HG02798 (cell line): ENCODE data around the gene CHCHD4.

Experiments
- ATAC-seq: cut with Tn5 transposase; IDR thresholded peaks from one replicate; pipeline ENCODE4 v1.9.1; 2021; ENCODE audit warnings: mild to moderate bottlenecking; ENCODE audit not compliant: unreplicated experiment, poor library complexity

Gene CHCHD4

DNA sequence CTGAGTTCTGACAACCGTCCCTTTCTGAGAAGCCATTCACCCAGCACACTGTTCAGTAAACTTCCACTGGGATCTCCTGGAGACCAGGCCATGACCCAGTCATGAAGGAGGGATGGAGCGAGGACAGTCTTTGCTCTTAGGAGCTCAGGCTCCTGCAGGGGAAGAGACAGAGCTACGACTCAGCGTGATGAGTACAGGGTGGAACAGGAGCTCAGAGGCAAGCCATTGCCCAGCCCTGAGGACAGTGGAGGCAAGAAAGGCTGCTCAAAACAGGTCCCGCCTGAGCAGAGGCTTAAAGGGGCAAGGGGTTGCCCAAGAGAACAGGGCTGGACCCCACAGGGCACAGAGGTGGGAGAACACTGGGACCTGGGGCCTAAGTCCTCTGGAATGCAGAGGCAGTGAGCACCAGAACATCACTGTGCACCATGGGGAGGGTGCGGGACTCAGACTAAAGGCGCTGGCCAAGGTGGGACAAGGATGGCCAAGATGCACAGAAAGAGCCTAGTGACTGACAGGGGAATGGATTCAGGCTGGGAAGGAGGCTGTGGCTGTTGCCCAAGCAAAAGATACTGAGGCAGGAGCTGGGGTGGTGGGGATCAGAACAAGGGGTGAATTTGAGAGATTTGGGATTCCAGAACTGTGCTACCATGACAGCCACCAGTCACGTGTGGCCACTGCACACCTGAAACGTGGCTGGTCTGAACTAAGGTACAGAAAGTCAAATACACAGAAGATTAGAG, 26.0 kb upstream of the CHCHD4 start:
- ATAC-seq, result no peak

DNA sequence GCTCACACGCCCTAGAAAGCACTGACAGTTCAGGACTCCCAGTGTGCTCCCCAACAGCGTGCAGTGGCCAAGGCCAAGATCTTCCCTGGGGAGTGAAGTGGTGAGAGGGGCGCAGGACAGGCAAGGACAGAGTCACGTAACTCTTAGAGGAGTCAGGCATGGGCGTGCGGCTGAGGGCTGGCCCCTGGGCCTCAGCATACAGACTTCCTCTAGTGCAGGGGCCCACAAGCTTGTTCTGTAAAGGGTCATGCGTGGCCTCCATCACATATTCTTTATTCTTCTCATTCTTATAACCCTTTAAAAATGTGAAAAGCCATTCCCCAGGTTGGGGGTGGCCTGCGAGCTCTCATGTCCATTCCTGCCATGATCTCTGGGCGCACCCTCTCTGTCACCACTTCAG, 25.4 kb upstream of the CHCHD4 start:
- ATAC-seq, result no peak

DNA sequence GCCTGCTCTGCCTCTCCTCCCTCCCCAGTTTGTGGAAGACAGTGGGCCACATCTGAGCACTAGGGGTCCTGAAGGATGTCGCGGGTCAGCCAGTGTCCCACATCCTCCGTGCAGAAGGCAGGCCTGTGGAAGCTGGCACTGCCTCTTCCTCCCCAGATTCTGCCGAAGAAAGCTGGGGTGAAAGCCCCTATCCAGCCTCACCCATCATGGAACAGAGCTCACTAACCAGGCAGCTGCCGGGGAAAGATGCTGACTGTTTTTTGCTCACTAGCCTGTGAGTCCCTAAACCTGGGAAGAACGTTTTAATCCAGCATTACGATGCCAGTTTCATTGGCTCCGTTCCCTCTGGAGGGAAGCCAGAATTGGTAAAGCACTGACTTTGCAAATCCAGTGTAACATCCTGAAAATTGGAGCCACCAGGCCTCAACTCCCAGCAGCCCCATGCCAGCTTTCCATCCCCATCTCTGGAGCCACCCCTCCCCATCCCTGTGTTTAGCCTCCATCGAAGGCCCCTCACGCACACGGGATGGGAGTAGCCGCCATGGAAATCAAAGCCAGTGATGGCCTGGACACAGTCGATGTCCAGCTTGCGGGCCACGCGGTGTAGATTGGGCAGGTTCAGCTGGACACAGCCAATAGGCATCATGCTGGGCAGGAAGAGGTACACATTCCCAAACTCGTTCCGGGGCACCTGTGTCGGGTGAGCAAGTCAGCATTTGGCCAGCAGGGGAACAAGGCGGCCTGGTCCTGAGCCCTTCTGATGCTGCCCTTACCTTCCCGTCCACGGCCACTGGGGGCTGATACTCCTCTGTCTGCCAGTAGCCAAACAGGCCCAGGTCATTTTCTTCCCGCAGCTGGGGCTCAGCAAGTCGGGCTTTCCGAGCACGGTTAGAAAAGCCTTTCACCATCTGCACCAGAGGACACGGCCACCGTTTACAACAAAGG, 23.6 kb upstream of the CHCHD4 start:
- ATAC-seq, result no peak

DNA sequence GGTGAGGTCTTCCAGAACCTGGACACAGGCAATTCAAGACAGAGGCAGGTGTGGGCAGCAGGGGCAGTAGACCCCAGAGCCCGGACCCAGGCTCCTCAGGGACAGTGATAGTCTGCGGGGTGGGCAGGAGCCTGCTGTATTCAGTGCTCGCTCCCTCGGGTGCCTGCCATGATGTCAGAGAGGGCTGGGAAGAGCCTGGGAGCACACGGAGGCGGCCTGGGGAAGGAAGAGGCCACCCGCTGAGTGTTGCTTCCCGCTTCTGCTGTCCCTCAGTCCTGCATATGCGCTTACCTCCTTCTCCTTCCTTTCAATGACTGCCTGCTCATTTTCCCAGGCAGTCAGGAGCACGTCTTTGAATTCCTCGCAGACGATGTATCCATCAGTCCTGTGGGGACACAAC, 22.9 kb upstream of the CHCHD4 start:
- ATAC-seq, result no peak

DNA sequence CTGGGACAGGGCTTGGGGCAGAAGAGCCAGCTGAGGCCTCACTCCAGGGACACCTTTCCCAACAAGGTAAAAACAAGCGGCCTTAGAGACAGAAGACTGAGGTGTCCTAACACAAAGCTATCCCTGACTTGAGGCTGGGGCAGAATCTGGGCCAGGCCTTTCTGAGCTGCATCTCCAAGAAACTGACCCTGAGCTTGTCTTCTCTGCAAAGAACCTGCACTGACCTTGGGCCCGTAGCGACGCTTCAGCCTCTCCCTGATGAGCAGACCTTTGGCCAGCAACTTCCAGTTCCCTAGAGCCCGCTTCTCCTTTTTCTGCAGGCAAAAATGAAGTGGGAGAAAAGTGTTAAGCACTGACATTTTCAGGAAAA, 22.4 kb upstream of the CHCHD4 start:
- ATAC-seq, result no peak

DNA sequence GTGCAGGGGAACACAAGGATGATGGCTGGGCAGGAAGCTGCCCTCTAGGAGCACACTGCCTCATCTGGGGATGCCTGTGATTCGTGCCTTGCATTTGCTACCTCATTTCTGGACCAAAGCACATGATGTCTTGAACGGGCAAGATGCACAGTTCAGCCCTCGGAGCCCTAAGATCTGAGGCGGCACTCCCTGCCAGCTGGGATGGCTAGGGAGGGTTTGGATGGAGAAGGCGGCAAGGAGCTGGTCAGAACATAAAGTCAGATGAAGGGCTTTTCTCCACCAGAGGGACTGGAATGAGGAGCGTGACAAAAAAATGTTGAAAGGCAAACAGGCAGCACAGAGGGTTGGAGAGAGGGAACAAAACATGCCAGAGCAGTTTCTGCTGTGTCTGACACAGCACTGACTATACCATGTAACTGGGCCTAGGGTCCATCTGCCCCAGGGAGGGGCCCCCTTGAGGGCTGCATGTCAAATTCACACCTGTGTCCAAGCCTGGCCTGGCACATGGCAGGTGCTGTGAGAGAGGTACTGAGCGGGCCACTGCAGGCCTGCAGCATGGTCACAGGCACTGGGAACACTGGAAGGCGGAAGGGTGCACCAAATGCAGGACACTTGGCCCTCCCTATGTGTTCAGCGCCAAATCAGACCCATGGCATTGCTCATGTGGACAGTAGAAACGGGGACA, 21.9 kb upstream of the CHCHD4 start:
- ATAC-seq, result no peak

DNA sequence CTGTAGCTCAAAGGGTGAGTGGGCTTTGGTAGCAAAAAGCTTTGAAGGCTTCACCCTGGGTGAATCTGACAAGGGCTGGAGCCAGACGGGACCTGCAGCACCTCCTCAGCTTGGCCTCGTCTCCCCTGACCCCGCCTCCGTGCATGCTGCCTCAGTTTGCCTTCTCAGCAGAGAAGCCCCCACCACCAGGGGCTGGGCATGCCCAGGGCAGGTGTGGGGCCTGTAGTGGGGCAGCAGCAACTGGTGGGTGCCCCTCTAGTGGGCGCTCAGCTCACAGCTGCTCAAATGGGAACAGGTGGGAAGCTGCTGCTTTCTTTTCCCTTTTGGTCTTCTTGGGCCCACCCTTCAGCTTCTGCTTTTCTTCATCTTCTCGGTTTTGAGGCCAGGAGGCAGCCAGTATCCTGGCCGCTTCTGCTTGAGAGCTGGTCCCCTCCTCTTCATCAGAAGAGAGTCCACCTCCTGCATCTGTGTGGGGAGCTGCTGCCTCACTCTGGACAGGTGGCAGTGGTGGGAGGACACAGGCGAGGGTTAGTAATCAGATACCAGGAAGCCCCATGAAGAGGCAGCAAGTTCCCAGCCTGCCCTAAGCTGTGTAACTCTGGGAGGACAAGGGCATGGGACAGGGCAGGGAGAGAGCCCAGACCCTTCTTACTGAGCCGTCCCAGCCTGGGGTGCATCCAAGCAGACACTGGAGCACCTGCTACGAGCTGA, 21.2 kb upstream of the CHCHD4 start:
- no peak for ATAC-seq

DNA sequence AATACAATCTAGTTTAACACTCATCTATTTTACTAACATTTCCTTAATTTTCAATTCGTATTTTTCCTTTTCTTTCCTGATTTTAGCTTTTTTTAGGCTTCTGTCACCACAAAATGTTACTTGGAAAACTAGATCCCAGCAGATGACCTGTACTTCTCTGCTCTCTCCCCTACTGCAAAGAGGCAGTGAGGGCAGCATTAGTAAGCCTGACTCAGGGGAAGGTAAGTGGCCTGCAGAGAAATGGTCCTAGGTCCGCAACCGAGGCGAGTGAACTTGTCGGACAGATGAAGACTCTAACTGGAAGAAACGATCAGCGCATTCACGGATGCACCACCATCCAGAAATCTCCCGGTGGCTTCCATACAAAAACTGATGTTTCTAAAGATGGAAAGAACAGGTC, 20.6 kb upstream of the CHCHD4 start:
- ATAC-seq, result no peak

DNA sequence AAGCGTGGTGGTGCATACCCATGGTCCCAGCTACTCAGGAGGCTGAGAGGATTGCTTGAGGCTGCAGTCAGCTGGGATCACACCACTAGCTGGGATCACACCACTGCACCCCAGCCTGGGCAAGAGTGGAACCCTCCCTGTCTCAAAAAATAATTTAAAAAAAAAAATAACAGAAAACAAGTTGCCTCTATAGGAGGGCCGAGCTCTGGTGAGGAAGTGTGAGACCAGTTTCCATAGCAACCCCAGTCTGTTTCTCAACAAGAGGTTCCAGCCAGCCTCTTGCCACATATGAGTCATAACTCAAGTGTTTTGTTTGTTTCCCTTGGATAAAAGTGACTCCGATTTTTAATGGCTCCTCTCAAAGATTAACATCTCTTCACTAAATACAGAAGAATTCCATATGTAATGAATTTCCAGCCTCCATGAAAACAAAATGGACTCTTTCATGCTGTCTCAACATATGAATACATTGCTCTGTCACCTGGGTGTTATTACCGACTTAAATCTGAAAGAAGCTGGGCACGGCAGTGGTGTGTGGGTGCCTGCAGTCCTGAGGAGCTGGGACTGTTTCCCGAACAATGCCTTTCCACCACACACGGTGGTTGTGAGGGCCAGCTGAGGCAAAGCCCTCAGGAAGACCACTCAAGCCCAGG, 19.9 kb upstream of the CHCHD4 start:
- ATAC-seq, result peak; percentile 95

DNA sequence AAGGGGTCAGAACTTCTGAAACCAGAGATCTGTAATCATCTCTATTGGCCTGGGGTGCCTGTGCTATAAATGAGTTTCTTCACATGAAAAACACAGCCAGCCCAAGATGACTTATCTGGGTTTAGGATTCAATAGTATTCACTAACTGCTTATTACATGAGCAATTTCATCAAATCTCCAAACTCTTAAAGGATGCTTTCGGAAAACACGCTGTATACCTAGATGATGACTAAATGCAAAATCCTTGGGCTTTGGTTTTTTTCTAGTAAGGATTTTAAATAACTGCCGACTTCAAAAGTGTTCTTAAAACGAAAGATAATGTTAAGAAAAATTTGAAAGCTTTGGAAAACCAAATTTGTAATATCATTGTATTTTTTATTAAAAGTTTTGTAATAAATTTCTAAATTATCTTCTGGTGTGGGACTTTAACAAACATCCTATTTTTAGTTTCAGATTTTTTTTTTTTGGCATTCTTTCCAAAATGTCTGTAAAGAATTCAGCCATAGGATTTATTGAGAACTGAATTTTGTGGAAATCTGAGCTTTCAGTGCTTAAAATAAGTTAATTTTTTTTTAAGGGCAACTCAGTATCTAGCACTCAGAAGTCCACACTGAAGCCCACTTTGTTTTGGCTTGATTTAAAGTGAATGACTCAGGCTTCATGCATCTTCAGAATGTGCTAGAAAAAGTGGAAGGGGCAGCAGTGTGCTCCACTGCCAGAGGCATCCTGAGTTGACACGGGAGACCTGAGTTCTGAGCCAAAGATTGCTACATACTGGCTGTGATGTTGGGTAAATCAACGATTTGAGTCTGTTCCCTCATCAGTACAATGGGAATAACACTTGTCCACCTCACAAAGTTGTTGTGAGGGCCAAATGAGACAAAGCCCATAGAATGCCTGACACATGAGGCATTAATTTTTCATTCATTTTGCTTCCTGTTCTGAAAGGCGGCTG, 18.9 kb upstream of the CHCHD4 start:
- no peak for ATAC-seq

DNA sequence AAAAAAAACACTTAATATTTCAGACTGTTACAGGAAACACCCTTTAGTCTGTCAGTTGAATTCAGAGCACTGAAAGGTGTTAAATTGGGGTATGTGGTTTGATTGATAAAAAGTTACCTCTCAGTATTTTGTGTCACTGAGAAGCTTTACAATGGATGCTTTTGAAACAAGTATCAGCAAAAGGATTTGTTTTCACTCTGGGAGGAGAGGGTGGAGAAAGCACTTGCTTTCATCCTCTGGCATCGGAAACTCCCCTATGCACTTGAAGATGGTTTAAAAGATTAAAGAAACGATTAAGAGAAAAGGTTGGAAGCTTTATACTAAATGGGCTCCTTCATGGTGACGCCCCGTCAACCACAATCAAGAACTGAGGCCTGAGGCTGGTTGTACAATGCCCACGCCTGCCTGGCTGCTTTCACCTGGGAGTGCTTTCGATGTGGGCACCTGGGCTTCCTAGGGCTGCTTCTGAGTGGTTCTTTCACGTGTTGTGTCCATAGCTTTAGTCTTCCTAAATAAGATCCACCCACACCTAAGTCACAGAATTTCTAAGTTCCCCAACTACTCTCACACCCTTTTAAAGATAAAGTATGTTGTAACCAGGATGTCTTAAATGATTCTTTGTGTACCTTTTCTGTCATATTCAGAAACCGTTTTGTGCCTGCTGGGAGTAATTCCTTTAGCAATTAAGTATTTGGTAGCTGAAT, 18.0 kb upstream of the CHCHD4 start:
- no peak for ATAC-seq

DNA sequence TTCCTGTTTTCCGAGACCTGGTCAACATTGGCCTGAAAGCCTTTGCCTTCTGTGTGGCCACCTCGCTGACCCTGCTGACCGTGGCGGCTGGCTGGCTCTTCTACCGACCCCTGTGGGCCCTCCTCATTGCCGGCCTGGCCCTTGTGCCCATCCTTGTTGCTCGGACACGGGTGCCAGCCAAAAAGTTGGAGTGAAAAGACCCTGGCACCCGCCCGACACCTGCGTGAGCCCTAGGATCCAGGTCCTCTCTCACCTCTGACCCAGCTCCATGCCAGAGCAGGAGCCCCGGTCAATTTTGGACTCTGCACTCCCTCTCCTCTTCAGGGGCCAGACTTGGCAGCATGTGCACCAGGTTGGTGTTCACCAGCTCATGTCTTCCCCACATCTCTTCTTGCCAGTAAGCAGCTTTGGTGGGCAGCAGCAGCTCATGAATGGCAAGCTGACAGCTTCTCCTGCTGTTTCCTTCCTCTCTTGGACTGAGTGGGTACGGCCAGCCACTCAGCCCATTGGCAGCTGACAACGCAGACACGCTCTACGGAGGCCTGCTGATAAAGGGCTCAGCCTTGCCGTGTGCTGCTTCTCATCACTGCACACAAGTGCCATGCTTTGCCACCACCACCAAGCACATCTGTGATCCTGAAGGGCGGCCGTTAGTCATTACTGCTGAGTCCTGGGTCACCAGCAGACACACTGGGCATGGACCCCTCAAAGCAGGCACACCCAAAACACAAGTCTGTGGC, 17.1 kb upstream of the CHCHD4 start:
- no peak for ATAC-seq

DNA sequence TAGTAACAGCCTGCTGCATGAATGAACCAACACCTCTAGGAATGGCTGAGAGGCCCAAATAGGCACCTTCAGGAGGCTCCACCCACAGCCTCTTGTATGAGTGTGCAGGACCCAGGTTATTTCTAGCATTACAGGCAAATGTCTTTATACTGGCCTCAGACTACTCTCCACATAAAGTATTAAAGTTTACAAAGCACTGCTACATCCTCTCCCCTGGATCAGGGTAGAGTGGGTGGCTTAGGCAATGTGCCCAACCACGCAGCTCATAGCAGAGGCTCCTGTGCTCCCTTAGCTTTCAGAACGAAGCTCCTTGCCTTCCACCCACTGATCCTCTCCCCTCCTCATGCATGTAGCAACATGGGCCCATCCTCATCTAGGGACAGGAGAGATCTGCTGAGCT, 16.5 kb upstream of the CHCHD4 start:
- ATAC-seq, result no peak

DNA sequence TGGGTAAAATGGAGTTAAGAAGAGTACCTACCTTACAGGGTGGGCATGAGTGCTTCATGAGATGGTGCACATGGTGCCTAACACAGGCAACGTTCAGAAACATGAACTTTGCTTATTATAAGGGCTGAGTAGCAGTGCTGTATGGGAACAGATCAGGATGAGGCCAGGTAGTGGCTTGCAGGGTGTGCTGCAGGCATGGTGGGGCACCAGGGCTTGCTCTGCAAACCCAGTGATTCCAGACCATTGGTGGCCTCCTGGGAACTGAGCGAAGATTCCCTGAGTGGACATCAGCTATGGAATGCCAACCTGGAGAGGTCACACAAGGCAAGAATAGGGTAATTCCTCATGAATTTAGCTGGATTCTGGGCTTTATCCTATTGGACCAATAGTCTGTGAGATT, 16.0 kb upstream of the CHCHD4 start:
- no peak for ATAC-seq

DNA sequence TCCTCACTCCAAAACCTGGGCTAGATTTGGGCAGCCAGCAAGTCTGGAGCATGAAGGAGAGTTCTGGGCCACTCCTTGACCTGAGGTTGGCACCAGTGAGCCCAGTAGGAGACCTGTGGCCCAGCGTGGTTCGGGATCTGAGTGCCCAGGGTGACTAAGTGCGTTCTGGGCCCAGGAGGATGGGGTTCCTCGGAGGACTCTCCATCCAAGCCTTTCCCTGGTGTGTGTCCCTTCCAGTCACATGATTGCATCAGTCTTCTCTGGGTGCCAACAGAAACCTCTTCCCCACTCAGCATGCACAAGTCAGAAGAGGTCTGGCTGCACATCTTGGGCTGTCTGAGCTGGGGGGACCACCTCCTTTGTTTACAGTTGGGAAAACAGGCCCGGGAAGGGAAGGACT, 15.1 kb upstream of the CHCHD4 start:
- no peak for ATAC-seq

DNA sequence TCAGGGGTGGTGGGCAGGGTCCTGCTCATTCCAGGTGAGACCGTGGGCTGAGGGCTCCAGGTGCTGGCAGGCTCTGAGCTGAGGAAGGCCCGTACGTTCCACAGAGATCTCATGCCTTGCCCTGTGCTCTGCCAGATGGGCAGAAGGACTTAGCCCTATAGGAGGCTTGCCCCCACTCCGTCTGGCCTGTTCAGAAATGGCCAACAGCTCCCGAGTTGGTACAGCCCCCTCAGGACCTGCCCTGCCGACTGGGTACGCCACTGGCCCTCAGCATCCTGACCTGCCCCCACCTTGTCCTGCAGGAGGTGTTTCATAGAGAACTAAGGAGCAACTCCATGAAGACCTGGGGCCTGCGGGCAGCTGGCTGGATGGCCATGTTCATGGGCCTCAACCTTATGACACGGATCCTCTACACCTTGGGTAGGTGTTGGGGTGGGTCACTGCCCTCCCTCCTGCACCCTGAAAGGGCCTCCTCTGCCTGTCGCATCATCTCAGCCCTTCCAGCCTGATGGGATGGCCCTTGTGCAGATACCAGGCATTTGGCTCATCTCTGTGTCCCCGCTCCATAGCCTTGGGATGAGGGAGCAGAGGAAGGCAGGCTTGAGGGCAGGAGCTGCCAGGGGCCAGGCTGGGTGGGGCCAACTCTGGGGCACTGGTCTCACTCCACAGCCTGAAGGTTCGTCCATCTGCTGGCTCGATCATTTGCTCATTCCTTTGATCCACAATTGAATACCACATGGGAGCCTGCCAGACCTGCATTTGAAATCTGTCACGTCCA, 14.4 kb upstream of the CHCHD4 start:
- no peak for ATAC-seq
